H1 (cell line): ENCODE measurements around the gene BSN. TPM values are rescaled to one million over a fixed set of nuclear protein-coding genes. Genes with fewer than 3 reads are reported as not detected.

Experiments used
- CTCF ChIA-PET: fragments of 300-600 bp; sonication (Branson Sonifier 250); formaldehyde crosslinking; loops from one replicate; lab custom pipeline; 2021; ENCODE audit not compliant: partially characterized antibody; lab: Charles Lee
- POLR2A ChIA-PET: fragments of 300-600 bp; sonication (Branson Sonifier 250); formaldehyde crosslinking; loops from one replicate; lab custom pipeline; 2021; ENCODE audit warnings: inconsistent platforms; ENCODE audit not compliant: partially characterized antibody; lab: Charles Lee
- DNase-seq, 2 experiments: peaks; one replicate each; pipeline versions ENCODE4 v3.0.0 to v3.0.0-alpha.2; 2010 to 2022; ENCODE audit warnings: low spot score in 2 of 2, low read depth in 1 of 2, mixed read lengths in 1 of 2
- FAIRE-seq: peaks from 2 replicates; lab custom pipeline; 2011; peaks lifted over from hg19 to GRCh38; lab: Jason Lieb, UNC
- H2AFZ ChIP-seq: 2 replicates; pipeline ENCODE4 v1.8.1; 2012; ENCODE audit warnings: low read length, inconsistent platforms
- H2AK5ac ChIP-seq: 2 replicates; pipeline ENCODE4 v1.6.1; 2013; ENCODE audit warnings: low read depth, low read length
- H2BK120ac ChIP-seq: replicated peaks from 2 replicates; pipeline ENCODE3; 2013; ENCODE audit warnings: low read depth, low read length, inconsistent platforms
- H2BK12ac ChIP-seq: 2 replicates; pipeline ENCODE4 v1.6.1; 2013; ENCODE audit warnings: low read depth, low read length
- H2BK15ac ChIP-seq: 2 replicates; pipeline ENCODE4 v1.6.1; 2013; ENCODE audit warnings: low read length
- H2BK20ac ChIP-seq: 2 replicates; pipeline ENCODE4 v1.6.1; 2013; ENCODE audit warnings: low read length
- H2BK5ac ChIP-seq: 2 replicates; pipeline ENCODE4 v1.6.1; 2013; ENCODE audit warnings: low read depth, low read length
- H3K14ac ChIP-seq: 2 replicates; pipeline ENCODE4 v1.6.1; 2013; ENCODE audit warnings: inconsistent platforms; ENCODE audit not compliant: insufficient read length
- H3K18ac ChIP-seq: 2 replicates; pipeline ENCODE4 v1.6.1; 2013; ENCODE audit warnings: low read length; ENCODE audit errors: extremely low read depth
- H3K23ac ChIP-seq: 2 replicates; pipeline ENCODE4 v1.6.1; 2013; ENCODE audit warnings: inconsistent platforms; ENCODE audit not compliant: insufficient read length
- H3K23me2 ChIP-seq: 2 replicates; pipeline ENCODE4 v1.6.1; 2013; ENCODE audit warnings: low read depth, low read length
- H3K27ac ChIP-seq: 2 replicates; pipeline ENCODE4 v1.6.1; 2011; ENCODE audit warnings: low read depth, low read length, inconsistent platforms
- H3K27me3 ChIP-seq, 4 experiments: replicated peaks in 1 of 4; 1 replicate in 1 of 4; 2 replicates in 3 of 4; pipeline versions ENCODE4 v1.6.1 to v1.8.1; 2011 to 2013; ENCODE audit warnings: low read length in 3 of 4, mild to moderate bottlenecking in 3 of 4, inconsistent platforms in 2 of 4, mixed read lengths in 2 of 4, moderate library complexity in 1 of 4; ENCODE audit not compliant: control insufficient read depth in 3 of 4, insufficient read depth in 3 of 4; ENCODE audit errors: extremely low read depth in 1 of 4
- H3K36me3 ChIP-seq, 4 experiments: 2 replicates each; pipeline versions ENCODE4 v1.6.1 to v1.8.1; 2011 to 2013; ENCODE audit warnings: mild to moderate bottlenecking in 4 of 4, low read length in 3 of 4, moderate library complexity in 2 of 4, control low read depth in 1 of 4, inconsistent platforms in 1 of 4; ENCODE audit not compliant: insufficient read depth in 4 of 4, control insufficient read depth in 2 of 4
- H3K4ac ChIP-seq: replicated peaks from 2 replicates; pipeline ENCODE3; 2013; ENCODE audit warnings: low read length, low read depth, mixed read lengths, inconsistent platforms; ENCODE audit not compliant: insufficient read length
- H3K4me1 ChIP-seq, 4 experiments: replicated peaks in 1 of 4; 1 replicate in 1 of 4; 2 replicates in 3 of 4; pipeline versions ENCODE4 v1.6.1 to v1.8.1; 2011 to 2013; ENCODE audit warnings: low read length in 3 of 4, inconsistent platforms in 2 of 4, mixed read lengths in 1 of 4; ENCODE audit not compliant: insufficient read depth in 4 of 4, control insufficient read depth in 3 of 4
- H3K4me2 ChIP-seq, 2 experiments: 2 replicates each; pipeline versions ENCODE4 v1.6.1 to v1.8.1; 2011 to 2013; ENCODE audit warnings: low read depth in 2 of 2, low read length in 2 of 2, control low read depth in 1 of 2, inconsistent platforms in 1 of 2, mild to moderate bottlenecking in 1 of 2; ENCODE audit not compliant: insufficient read depth in 1 of 2
- H3K4me3 ChIP-seq, 4 experiments: fragments of 200-600, 300-600 bp in 1 of 4; sonication (generic), shearing (Covaris generic), sonication (Bioruptor Twin) in 1 of 4; 2 replicates each; pipeline versions ENCODE4 v1.5.1 to v1.8.1; 2011 to 2016; ENCODE audit warnings: low read length in 4 of 4, low read depth in 3 of 4, control low read depth in 2 of 4, inconsistent platforms in 2 of 4, mild to moderate bottlenecking in 2 of 4, mixed read lengths in 1 of 4, moderate library complexity in 1 of 4; ENCODE audit not compliant: insufficient read depth in 2 of 4; ENCODE audit errors: extremely low read depth in 1 of 4
- H3K56ac ChIP-seq: replicated peaks from 2 replicates; pipeline ENCODE3; 2013; ENCODE audit warnings: low read depth, mild to moderate bottlenecking, mixed read lengths, low read length, inconsistent platforms; ENCODE audit not compliant: insufficient read length
- H3K79me1 ChIP-seq: 2 replicates; pipeline ENCODE4 v1.6.1; 2013; ENCODE audit warnings: low read depth, low read length, control low read depth
- H3K79me2 ChIP-seq, 2 experiments: 2 replicates each; pipeline versions ENCODE4 v1.6.1 to v1.8.1; 2012 to 2013; ENCODE audit warnings: low read length in 2 of 2, mild to moderate bottlenecking in 2 of 2, inconsistent platforms in 1 of 2; ENCODE audit not compliant: insufficient read depth in 2 of 2, control insufficient read depth in 1 of 2
- H3K9ac ChIP-seq, 4 experiments: replicated peaks in 1 of 4; 1 replicate in 1 of 4; 2 replicates in 3 of 4; pipeline versions ENCODE4 v1.6.1 to v1.8.1; 2011 to 2013; ENCODE audit warnings: low read depth in 3 of 4, low read length in 3 of 4, control low read depth in 2 of 4, mild to moderate bottlenecking in 2 of 4, moderate library complexity in 2 of 4, inconsistent platforms in 1 of 4; ENCODE audit errors: extremely low read depth in 1 of 4
- H3K9me3 ChIP-seq, 2 experiments: 2 replicates each; pipeline versions ENCODE4 v1.6.1 to v1.8.1; 2012 to 2013; ENCODE audit warnings: mild to moderate bottlenecking in 2 of 2, moderate library complexity in 2 of 2, control low read depth in 1 of 2, inconsistent platforms in 1 of 2, low read depth in 1 of 2, low read length in 1 of 2, mixed read lengths in 1 of 2; ENCODE audit not compliant: insufficient read depth in 2 of 2
- H4K20me1 ChIP-seq, 2 experiments: replicated peaks in 1 of 2; 2 replicates each; pipeline versions ENCODE3 to v1.8.1; 2011 to 2013; ENCODE audit warnings: inconsistent platforms in 2 of 2, low read length in 2 of 2, mild to moderate bottlenecking in 1 of 2; ENCODE audit not compliant: insufficient read depth in 2 of 2, control insufficient read depth in 1 of 2
- H4K5ac ChIP-seq: 2 replicates; pipeline ENCODE4 v1.6.1; 2013; ENCODE audit warnings: low read length, low read depth, mixed read lengths, inconsistent platforms; ENCODE audit not compliant: insufficient read length
- H4K8ac ChIP-seq: 2 replicates; pipeline ENCODE4 v1.8.0; 2013; ENCODE audit warnings: mild to moderate bottlenecking, moderate library complexity, low read length, inconsistent platforms; ENCODE audit not compliant: insufficient read depth; ENCODE audit errors: extremely low read depth
- H4K91ac ChIP-seq: replicated peaks from 2 replicates; pipeline ENCODE3; 2013; ENCODE audit warnings: low read length, mixed read lengths, inconsistent platforms; ENCODE audit not compliant: insufficient read length
- EP300 ChIP-seq, 2 experiments: IDR thresholded peaks; 1 replicate in 1 of 2; 2 replicates in 1 of 2; pipeline ENCODE4 v1.6.1; 2011 to 2012; ENCODE audit warnings: low read depth in 2 of 2, low read length in 2 of 2, mild to moderate bottlenecking in 2 of 2, borderline replicate concordance in 1 of 2, inconsistent platforms in 1 of 2, moderate library complexity in 1 of 2
- HDAC6 ChIP-seq: IDR thresholded peaks from one replicate; pipeline ENCODE4 v1.7.1; 2012; ENCODE audit warnings: low read depth, mild to moderate bottlenecking, inconsistent platforms, low read length, moderate library complexity
- NANOG ChIP-seq: IDR thresholded peaks from 2 replicates; pipeline ENCODE4 v1.6.1; 2011; ENCODE audit warnings: low read length, low read depth, mild to moderate bottlenecking, inconsistent platforms; ENCODE audit not compliant: insufficient read depth, poor library complexity, severe bottlenecking
- RNF2 ChIP-seq: fragments of 200-900, 300-1000 bp; sonication (generic); IDR thresholded peaks from 2 replicates; pipeline ENCODE4 v1.7.1; 2016; ENCODE audit warnings: borderline replicate concordance, low read depth, mild to moderate bottlenecking, antibody characterized with exemption, low read length; ENCODE audit not compliant: poor library complexity, severe bottlenecking; ENCODE audit errors: missing control alignments
- RXRA ChIP-seq: IDR thresholded peaks from 2 replicates; pipeline ENCODE4 v1.6.1; 2011; ENCODE audit warnings: low read depth, mild to moderate bottlenecking, low read length, moderate library complexity; ENCODE audit not compliant: insufficient read depth
- SAP30 ChIP-seq: fragments of 300-600 bp; sonication (generic); IDR thresholded peaks from 2 replicates; pipeline ENCODE4 v1.7.1; 2012; ENCODE audit warnings: low read length, moderate library complexity, mild to moderate bottlenecking, inconsistent platforms; ENCODE audit not compliant: insufficient read depth, insufficient replicate concordance
- TAF7 ChIP-seq: optimal IDR thresholded peaks from 2 replicates; pipeline ENCODE3; 2011; ENCODE audit warnings: low read depth, mild to moderate bottlenecking, inconsistent platforms, low read length, moderate library complexity, borderline replicate concordance
- WGBS, 2 experiments: shearing (Covaris generic) in 1 of 2; methylation state at CpG; one replicate each; pipeline versions ENCODE4 v1.1.6 to v1.1.7; 2013 to 2015; ENCODE audit warnings: low lambda C conversion rate in 2 of 2, mixed read lengths in 2 of 2, inconsistent platforms in 1 of 2, low coverage in 1 of 2, missing lambda C conversion rate in 1 of 2; ENCODE audit not compliant: insufficient replicate concordance in 2 of 2, insufficient coverage in 1 of 2, insufficient read length in 1 of 2; ENCODE audit errors: extremely low coverage in 1 of 2, missing lambda C conversion rate in 1 of 2; 5-methylcytosine and 5-hydroxymethylcytosine counted together
- polyA plus RNA-seq, 7 experiments: library from polyadenylated mRNA; depleted of rRNA in 3 of 7; stranded (reverse) in 5 of 7; unstranded in 2 of 7; fragments of >200 nt in 5 of 7; fragments of 200-250 nt in 2 of 7; gene quantifications; 1 replicate in 5 of 7; 2 replicates in 1 of 7; 4 replicates in 1 of 7; pipeline versions ENCODE4 v1.2.1 to v1.2.3, GENCODE V29; 2011 to 2013; ENCODE audit warnings: missing spikeins in 2 of 7, mixed read lengths in 2 of 7
- total RNA-seq: library from RNA; stranded (reverse); fragmentation: NEBNext Ultra II Directional; extraction: Animal tissue kit (Norgen Biotek cat#: 25700); gene quantifications from 2 replicates; pipeline ENCODE4 v1.2.1, GENCODE V29; 2021
- TF ChIP-seq, protein P1 (sequence below): IDR thresholded peaks from 2 replicates; pipeline ENCODE4 v1.6.1; 2012; ENCODE audit warnings: inconsistent platforms
- TF ChIP-seq, protein P2 (sequence below): IDR thresholded peaks from 2 replicates; pipeline ENCODE4 v1.6.1; 2012; ENCODE audit warnings: low read length, inconsistent platforms

The BSN gene
- total and polyA plus RNA-seq, 2 of the 8 experiments (the other 6 are each of a cell fraction or from before 2014, with no cell fraction given) = 0.60 to 3.0 TPM

- no peak overlapping the region for H2BK20ac ChIP-seq
- no peak overlapping the region for H3K14ac ChIP-seq
- no peaks in the 10 kb centered on the region for H3K27me3 ChIP-seq
- no peak overlapping the region for H3K9ac ChIP-seq
- H3K79me1 ChIP-seq = peaks cover 4% of the 10 kb centered on the region; the same call in 1 of the 2 replicates
- H3K4ac ChIP-seq = no peak overlapping the region
- no peak overlapping the region for H2BK12ac ChIP-seq
- peaks cover 0 to 17% (median 5%) of the 10 kb centered on the region in 4 experiments; a peak in 6 of 7 replicates for H3K4me1 ChIP-seq
- H2AFZ ChIP-seq = no peak overlapping the region
- H2BK120ac ChIP-seq = no peak overlapping the region
- no peaks in the 10 kb centered on the region for H3K23me2 ChIP-seq
- H3K4me3 ChIP-seq = no peak overlapping the region
- H3K56ac ChIP-seq = no peak overlapping the region
- H4K8ac ChIP-seq = no peak overlapping the region
- no peak overlapping the region for H3K18ac ChIP-seq
- peaks cover 14 to 29% (median 22%) of the 10 kb centered on the region in 4 experiments for H3K36me3 ChIP-seq
- CTCF ChIA-PET = interaction anchor here (0.6 to 2.5 kb wide), 5 partner anchors 9 to 410 kb away, joined by 3 to 8 read pairs (median 5); partner anchors contain the start of gene USP19
- H4K20me1 ChIP-seq = peaks cover 9 to 11% of the 10 kb centered on the region in 2 experiments
- no peak overlapping the region for H2BK15ac ChIP-seq
- no peaks in the 10 kb centered on the region for H3K9me3 ChIP-seq
- no peak overlapping the region for H3K4me2 ChIP-seq
- H4K5ac ChIP-seq = no peak overlapping the region
- no peak overlapping the region for H2AK5ac ChIP-seq
- FAIRE-seq (no peak), DNase-seq (no peak)
- POLR2A ChIA-PET = interaction anchor here (1.2 kb wide), 1 partner anchor 138 kb away, joined by 4 read pairs; no protein-coding TSS in a partner anchor
- no peak overlapping the region for H3K27ac ChIP-seq
- 96% methylated on average over 10 of the region's 10 CpGs; no CpG with 5 or more reads in 1 of the 2 experiments for WGBS, 2 experiments
- H4K91ac ChIP-seq = no peak overlapping the region
- H3K79me2 ChIP-seq = peaks cover 0 to 7% of the 10 kb centered on the region in 2 experiments; a peak in 1 of 4 replicates
- H3K23ac ChIP-seq = no peak overlapping the region
- H2BK5ac ChIP-seq = no peak overlapping the region
- no peak for TF ChIP-seq SAP30
- TF ChIP-seq, protein P1, sequence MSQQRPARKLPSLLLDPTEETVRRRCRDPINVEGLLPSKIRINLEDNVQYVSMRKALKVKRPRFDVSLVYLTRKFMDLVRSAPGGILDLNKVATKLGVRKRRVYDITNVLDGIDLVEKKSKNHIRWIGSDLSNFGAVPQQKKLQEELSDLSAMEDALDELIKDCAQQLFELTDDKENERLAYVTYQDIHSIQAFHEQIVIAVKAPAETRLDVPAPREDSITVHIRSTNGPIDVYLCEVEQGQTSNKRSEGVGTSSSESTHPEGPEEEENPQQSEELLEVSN = no peak
- TF ChIP-seq NANOG = no peak
- TF ChIP-seq EP300 (IDR thresholded peaks at IDR 0.05; ENCODE audit: borderline replicate concordance in 1 of 2, low read depth in 2 of 2, low read length in 2 of 2) = no peak
- no peak for TF ChIP-seq HDAC6
- TF ChIP-seq RNF2 = no peak
- TF ChIP-seq TAF7 = no peak
- TF ChIP-seq, protein P2, sequence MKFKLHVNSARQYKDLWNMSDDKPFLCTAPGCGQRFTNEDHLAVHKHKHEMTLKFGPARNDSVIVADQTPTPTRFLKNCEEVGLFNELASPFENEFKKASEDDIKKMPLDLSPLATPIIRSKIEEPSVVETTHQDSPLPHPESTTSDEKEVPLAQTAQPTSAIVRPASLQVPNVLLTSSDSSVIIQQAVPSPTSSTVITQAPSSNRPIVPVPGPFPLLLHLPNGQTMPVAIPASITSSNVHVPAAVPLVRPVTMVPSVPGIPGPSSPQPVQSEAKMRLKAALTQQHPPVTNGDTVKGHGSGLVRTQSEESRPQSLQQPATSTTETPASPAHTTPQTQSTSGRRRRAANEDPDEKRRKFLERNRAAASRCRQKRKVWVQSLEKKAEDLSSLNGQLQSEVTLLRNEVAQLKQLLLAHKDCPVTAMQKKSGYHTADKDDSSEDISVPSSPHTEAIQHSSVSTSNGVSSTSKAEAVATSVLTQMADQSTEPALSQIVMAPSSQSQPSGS = no peak
- no peak for TF ChIP-seq RXRA
Measured at GRCh38 chr3:49531218-49531617, 23.1 kb upstream of the BSN start.
